Stimulated activated CD8-positive, alpha-beta memory T cell treated with anti-CD3 and anti-CD28 coated beads, Interleukin-12 subunit alpha, Interleukin-12 subunit beta, amount 100 ng/mL, for 24 hours (primary cell): ENCODE data around the gene SCYGR8.

Source experiments
- DNase-seq: peaks from one replicate; pipeline ENCODE4 v3.0.0-alpha.2; 2020; ENCODE audit errors: extremely low read depth

The SCYGR8 gene

GRCh38 chr2:227761740-227762476, 16.2 kb downstream of the SCYGR8 start:
- no peak for DNase-seq

GRCh38 chr2:227765788-227766372, 20.2 kb downstream of the SCYGR8 start:
- DNase-seq: no peak

GRCh38 chr2:227766373-227766883, 20.7 kb downstream of the SCYGR8 start:
- no peak for DNase-seq

- DNase-seq: no peak
Observed at GRCh38 chr2:227767830-227768229, 22.1 kb downstream of the SCYGR8 start.

- DNase-seq: no peak
Observed at GRCh38 chr2:227772197-227772661, 26.5 kb downstream of the SCYGR8 start.

- DNase-seq: no peak
Observed at GRCh38 chr2:227772932-227773331, 27.2 kb downstream of the SCYGR8 start.

GRCh38 chr2:227774011-227774624, 28.4 kb downstream of the SCYGR8 start:
- DNase-seq: no peak

- no peak for DNase-seq
Observed at GRCh38 chr2:227774895-227775842, 29.5 kb downstream of the SCYGR8 start.

GRCh38 chr2:227780981-227781615, 35.4 kb downstream of the SCYGR8 start:
- DNase-seq: no peak

- DNase-seq: no peak
Observed at GRCh38 chr2:227781841-227782240, 36.1 kb downstream of the SCYGR8 start.

GRCh38 chr2:227782804-227783203, 37.1 kb downstream of the SCYGR8 start:
- DNase-seq: no peak

GRCh38 chr2:227783404-227784138, 37.9 kb downstream of the SCYGR8 start:
- no peak for DNase-seq

- DNase-seq: no peak
Observed at GRCh38 chr2:227785293-227785692, 39.6 kb downstream of the SCYGR8 start.

GRCh38 chr2:227788561-227789018, 42.9 kb downstream of the SCYGR8 start:
- no peak for DNase-seq

GRCh38 chr2:227789803-227790202, 44.1 kb downstream of the SCYGR8 start:
- DNase-seq: no peak

- DNase-seq: no peak
Observed at GRCh38 chr2:227793148-227793712, 47.5 kb downstream of the SCYGR8 start.
